Measurements from ENCODE around the gene DGKD.

Gene DGKD

DNA sequence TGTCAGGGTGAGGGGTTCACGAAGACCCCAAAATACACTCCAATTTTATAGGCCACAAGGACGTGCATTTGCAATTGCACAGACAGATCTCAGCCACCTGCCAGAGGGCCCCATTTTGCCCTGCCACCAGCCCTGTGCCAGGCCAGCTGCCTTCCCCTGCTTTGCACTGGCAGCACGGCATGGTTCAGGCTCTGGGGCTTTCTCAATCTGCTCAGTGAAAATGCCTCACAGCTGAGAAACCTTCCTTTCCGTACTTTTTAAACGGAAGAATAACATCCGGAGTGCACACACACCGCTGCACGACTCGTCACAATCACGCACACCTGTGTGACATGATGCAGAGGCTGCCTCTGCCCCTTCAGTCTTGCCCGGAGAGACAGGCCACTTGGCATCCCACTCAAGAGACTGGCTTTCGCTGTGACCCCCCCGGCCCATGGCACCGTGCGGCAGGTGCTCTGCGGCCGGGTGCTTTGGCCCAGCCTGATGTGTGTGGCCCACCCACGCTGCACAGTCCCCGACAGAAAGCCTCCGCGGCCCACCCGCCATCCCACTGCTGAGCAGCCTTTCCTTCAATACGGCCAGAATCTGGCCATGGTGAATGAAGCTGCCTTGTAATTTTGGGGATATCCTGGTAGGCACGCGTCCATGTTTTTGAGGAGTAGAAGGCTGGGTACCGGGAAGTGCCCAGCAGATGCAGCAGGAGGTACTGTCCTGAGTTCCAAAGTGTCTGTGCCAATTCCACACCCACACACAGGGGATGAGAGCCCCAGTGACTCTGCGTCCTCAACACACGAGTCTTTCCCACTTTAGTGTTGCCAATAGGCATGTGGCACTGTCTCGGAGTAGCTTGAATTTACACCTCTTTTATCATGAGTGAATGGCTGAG is 123.5 kb downstream of the DGKD start:
- DNase-seq (ENCODE audit: low read depth), result no peak

DNA sequence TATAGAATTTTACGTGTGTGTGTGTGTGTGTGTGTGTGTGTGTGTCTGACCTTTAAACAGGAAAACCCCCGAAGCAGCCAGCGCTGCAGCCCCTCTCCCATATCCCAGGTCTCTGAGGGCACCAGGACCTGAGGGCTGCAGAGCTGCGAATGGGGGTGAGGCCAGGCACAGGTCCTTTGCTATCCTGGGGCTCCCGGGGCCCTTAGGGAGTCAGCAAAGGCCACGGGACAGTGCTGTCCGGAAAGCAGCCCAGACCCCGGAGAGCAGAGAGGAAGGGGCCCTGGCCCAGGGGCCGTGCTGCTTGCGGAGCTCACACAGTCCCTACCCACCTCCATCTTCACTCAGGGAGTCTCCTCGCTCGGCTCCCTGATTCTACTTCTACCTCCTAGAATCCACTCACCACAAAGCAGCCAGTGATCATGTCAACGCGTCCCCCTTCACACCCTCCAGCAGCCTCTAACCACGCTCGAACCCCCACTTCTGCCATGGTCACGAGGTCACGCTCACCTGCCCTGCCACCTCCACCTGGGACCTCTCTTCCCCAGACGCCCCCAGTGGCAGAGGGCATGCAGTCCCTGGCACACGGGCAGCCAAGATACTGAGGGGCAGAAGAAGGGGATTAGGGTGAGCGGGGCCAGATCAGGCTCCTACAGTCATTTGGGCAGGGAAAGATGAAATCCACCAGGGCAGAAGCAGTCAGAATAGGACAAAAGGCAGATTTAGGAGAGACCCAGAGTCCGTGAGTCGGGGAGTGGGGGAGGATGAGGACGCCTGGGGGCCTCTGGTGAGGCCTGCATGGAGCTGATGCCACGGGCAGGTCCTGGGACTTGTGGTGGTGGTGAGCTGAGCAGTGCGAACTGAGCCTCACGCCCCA is 125.6 kb downstream of the DGKD start:
- DNase-seq (ENCODE audit: low read depth), result no peak

GRCh38 chr2:233480490-233481202 is 126.4 kb downstream of the DGKD start:
- no peak for DNase-seq (ENCODE audit: low read depth)

DNA sequence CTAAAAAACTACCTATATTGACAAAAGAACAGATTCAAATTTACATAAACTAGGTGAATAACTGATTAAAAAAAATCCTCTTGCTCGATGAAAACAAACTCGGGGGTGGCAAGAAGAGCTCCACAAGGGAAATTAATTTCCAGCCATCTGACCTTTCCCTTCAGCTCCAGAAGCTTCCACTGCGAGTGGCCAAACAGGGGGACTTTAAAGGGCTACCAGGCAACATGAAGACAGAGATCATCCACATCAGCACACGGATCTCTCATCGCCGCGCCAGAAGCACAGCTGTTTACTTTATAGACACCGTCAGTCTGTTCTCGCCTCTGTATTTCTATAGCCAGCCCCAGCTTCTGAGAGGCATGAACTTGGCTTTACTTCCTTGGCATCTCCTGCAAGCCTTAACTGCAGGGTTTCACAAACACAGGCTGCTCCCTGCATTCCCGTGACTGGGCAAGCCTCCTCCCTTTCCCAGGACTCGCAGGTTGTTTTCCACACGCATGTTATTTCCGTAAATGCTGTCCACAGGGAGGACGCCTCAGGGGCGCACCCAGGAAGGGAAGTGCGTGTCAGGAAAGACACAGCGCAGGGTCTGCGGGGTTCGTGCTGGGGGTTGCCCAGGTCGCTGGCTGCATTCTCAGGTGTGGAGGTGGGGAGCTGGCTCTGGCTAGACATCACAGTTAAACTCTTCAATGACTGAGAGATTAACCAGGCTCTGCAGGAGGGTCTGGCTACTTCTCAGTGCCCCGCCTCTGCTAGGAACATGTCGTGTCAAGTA is 127.3 kb downstream of the DGKD start:
- DNase-seq (ENCODE audit: low read depth), result no peak

- no peak for DNase-seq (ENCODE audit: low read depth)
These were observed 128.3 kb downstream of the DGKD start for GRCh38 chr2:233482616-233483015.

DNA sequence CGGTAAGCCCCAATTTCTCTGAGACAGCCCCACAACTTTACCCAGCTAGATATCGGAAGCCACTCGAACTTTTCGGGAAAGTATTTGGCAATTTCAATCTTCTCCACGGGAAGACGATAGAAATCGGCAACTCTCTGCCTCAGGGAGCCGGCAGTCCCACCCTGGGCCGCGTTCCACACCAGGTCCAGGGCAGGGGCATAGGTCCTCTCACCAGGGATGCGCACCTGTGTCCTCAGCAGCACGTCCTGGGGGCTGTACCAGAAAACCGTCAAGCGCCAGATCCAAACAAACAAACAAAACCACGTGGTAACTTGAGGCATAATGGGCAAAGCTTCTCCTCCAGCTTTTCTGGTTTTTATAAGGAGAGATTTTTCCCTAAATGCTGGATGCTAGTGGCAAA is 131.4 kb downstream of the DGKD start:
- no peak for DNase-seq (ENCODE audit: low read depth)

- no peak for DNase-seq (ENCODE audit: low read depth)
These were observed 132.1 kb downstream of the DGKD start for GRCh38 chr2:233486357-233486756.

GRCh38 chr2:233486778-233487552 is 132.7 kb downstream of the DGKD start:
- peak; percentile 92 for DNase-seq (ENCODE audit: low read depth)

- DNase-seq (ENCODE audit: low read depth), result no peak
These were observed 133.6 kb downstream of the DGKD start for GRCh38 chr2:233487748-233488345.

DNA sequence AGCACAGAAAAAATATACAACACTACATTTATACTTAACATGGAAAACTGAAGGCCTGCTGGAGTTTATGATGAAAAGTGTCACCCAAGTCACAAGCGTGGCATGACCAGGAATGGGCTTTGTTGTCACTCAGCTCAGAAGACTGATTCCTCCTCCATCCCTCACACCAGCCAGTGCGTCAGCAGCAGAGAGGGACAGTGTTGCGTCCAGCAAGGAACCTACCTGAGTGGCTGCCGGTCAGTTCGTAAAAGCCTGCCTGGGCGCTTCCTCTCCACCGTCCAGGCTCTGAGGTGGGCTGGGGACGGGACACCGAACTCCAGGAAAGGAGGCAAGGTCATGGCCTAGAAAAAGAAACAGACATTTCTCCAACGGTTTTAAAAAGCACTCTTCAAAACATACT is 134.8 kb downstream of the DGKD start:
- no peak for DNase-seq (ENCODE audit: low read depth)

- peak; percentile 11 for DNase-seq (ENCODE audit: low read depth)
These were observed 135.4 kb downstream of the DGKD start for GRCh38 chr2:233489666-233490065.

DNA sequence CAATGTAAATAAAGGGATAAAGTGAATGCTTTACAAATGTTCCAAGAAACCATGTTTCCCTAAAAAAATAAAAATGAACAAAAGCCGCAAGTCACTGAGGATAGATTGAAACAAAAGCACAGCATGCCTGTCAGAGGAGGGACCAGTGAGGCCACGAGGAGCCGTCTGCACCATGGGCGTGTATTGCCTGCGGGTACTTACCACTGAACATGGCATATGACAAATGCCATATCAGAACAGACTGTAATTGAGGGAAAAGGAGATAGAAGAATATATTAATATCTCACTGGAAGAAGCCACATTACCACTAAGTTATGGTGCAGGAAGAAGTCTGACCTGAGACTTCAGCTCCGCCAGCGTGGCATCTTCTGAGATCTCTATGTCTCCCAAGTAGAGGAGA is 136.5 kb downstream of the DGKD start:
- no peak for DNase-seq (ENCODE audit: low read depth)

DNA sequence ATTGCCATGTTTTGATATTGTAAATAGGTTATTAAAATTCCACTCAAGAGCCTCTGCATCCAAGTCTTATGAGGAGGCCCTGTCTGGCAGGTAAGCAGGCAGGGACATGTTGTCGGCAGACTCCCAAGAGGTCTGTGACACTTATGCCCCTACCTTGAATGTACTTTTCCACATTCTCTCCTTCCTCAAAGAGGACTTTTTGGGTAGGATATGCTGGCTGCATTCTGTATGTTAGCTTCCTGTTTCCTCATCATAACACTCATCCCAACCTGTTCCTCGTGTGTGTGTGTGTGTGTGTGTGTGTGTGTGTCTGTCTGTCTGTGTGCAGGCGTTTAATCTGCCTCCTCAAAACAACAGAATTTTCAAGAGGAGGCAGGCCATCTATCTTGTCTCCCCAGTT is 137.0 kb downstream of the DGKD start:
- DNase-seq (ENCODE audit: low read depth), result no peak

DNA sequence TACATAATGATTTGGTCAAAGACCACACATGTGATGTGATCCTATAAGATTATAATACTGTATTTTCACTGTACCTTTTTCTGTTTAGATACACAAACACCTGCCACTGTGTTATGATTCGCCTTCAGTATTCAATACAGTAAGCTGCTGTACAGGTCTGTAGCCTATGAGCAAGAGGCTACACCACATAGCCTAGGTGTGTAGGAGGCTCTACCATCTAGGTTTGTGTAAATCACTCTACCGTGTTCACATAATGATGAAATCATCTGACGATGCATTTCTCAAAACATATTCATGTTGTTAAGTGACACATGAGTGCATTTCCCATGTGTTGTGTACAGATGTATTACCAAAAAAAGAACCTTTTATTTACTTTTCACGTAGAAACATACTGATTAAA is 137.8 kb downstream of the DGKD start:
- no peak for DNase-seq (ENCODE audit: low read depth)

DNA sequence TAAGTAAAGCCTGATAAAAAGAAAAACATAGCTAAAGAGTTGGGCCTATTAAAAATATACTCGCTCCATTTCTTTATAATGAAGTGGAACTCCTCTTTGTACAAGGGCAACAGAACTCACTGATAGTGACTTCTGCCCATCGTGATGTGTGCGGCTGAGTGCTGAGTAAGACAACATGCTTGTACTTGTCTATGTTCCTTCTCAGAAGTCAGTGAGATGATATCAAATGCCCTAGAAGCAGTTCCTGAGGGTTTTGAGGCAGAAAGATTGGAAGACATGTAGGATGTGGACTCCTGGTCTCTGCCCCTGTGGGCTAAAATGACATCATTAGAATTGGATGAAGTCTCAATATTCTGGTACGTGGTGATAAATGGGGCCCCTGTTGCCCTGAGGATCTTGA is 138.5 kb downstream of the DGKD start:
- no peak for DNase-seq (ENCODE audit: low read depth)

DNA sequence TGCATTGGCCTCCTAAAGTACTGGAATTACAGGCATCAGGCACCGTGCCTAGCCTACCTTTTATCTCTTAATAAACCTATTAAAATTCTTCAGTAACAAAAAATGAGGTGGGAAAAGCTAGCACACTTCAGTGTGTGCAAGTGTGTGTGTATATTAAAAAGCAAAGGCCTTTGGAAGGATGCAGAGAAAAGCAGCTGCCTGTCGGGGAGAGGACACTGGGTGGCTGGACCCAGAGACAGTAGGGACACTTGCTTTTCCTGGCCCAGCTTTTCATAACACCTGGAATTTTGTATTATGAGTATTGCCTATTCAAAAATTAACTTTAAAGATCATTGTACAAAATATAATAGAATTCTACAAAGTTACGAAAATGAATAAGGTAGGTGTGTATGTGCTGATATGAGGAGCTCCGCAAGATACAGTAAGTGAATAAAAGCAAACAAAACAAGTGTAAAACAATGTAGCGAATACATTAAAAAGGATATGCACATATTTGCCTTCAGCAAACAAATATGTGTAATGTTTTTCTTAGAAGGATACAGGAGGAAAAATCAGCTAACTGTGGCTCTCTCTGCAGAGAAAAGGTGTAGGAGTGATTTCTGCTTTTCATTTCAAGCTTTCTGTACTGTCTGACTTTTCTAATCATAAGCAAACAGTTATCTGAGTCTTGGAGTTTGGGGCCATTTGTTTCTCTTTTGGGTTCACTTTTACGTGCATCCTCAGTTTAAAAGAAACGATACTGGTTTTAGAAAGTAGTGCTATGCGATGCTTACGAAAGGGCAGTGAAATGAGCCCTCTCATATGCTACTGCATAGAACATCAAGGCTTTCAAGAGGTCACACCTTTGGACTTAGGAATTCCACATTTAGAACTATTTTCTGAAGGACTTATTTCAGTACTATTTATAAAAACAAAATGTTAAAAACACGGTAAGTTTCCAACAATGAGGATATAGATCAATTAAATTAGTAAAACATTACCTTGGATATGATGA is 141.5 kb downstream of the DGKD start:
- no peak for DNase-seq (ENCODE audit: low read depth)

GRCh38 chr2:233497692-233498091 is 143.4 kb downstream of the DGKD start:
- no peak for DNase-seq (ENCODE audit: low read depth)

- no peak for DNase-seq (ENCODE audit: low read depth)
These were observed 143.8 kb downstream of the DGKD start for GRCh38 chr2:233498126-233498525.

DNA sequence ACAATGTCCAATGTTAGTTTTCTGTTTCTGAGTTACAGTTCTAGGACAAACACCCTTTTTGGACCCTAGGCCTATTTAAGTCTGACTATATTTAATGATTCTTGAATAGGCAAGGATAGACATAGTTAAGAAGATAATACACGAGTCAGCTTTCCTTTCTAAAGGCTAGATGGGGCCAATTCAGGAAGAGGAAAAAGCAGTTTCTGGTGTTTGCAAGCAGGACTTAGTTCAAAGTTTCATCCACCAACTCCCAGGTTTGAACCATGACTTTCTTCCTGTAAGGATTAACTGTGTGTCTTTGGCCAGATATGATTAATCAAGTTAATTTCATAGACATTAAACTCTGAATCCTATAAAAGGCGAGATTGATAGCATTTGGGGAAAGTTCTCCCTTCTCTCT is 145.6 kb downstream of the DGKD start:
- no peak for DNase-seq (ENCODE audit: low read depth)

Measured in ELR (cell line).